MM.1S (cell line): Measurements from ENCODE around the gene MYO10.
"Not testable (repeated sequence)": the region's sequence is repeated elsewhere in the genome, so short reads cannot be mapped to it uniquely, and the experiment has no call there.

Source experiments
- DNase-seq: peaks from one replicate; pipeline ENCODE4 v3.0.0-alpha.2; 2015
- H2AFZ ChIP-seq: fragments of 300-600 bp; sonication (generic); 2 replicates; pipeline ENCODE4 v1.6.0; 2016; ENCODE audit warnings: antibody characterized with exemption, low read length
- H3F3A ChIP-seq: fragments of 300-600 bp; sonication (generic); 2 replicates; pipeline ENCODE4 v1.6.1; 2016; ENCODE audit warnings: mild to moderate bottlenecking, antibody characterized with exemption, low read length, moderate library complexity, mixed read lengths; ENCODE audit not compliant: insufficient read depth
- H3K27ac ChIP-seq: fragments of 300-600 bp; sonication (generic); 2 replicates; pipeline ENCODE4 v1.5.1; 2016; ENCODE audit warnings: mild to moderate bottlenecking, low read length
- H3K27me3 ChIP-seq: fragments of 300-600 bp; sonication (generic); replicated peaks from 2 replicates; pipeline ENCODE4 v1.6.0; 2016; ENCODE audit warnings: low read length; ENCODE audit not compliant: insufficient read depth
- H3K36me3 ChIP-seq: fragments of 300-600 bp; sonication (generic); replicated peaks from 2 replicates; pipeline ENCODE4 v1.6.1; 2016; ENCODE audit warnings: mild to moderate bottlenecking, low read length, mixed read lengths; ENCODE audit not compliant: insufficient read depth
- H3K4me1 ChIP-seq: fragments of 300-600 bp; sonication (generic); 2 replicates; pipeline ENCODE4 v1.6.1; 2016; ENCODE audit warnings: low read length, mixed read lengths
- H3K4me2 ChIP-seq: fragments of 300-600 bp; sonication (generic); 2 replicates; pipeline ENCODE4 v1.6.0; 2016; ENCODE audit warnings: low read depth, low read length
- H3K4me3 ChIP-seq: fragments of 300-600 bp; sonication (generic); 2 replicates; pipeline ENCODE4 v1.5.1; 2016; ENCODE audit warnings: low read length, mixed read lengths
- H3K79me2 ChIP-seq: fragments of 300-600 bp; sonication (generic); 2 replicates; pipeline ENCODE4 v1.6.1; 2016; ENCODE audit warnings: mixed run types, low read length, mixed read lengths
- H3K9ac ChIP-seq: fragments of 300-600 bp; sonication (generic); 2 replicates; pipeline ENCODE4 v1.6.1; 2016; ENCODE audit warnings: low read length, mixed read lengths
- H3K9me2 ChIP-seq: fragments of 300-600 bp; sonication (generic); replicated peaks from 2 replicates; pipeline ENCODE4 v1.6.1; 2016; ENCODE audit warnings: mild to moderate bottlenecking, low read length, mixed read lengths; ENCODE audit not compliant: insufficient read depth
- H3K9me3 ChIP-seq: fragments of 300-600 bp; sonication (generic); replicated peaks from 2 replicates; pipeline ENCODE4 v1.6.1; 2016; ENCODE audit warnings: mild to moderate bottlenecking, low read length, mixed read lengths; ENCODE audit not compliant: insufficient read depth
- H4K20me1 ChIP-seq: fragments of 300-600 bp; sonication (generic); 2 replicates; pipeline ENCODE4 v1.6.1; 2016; ENCODE audit warnings: mild to moderate bottlenecking, low read length, moderate library complexity, mixed read lengths; ENCODE audit not compliant: insufficient read depth
- EZH2 ChIP-seq: fragments of 300-600 bp; sonication (generic); optimal IDR thresholded peaks from 2 replicates; pipeline ENCODE3; 2017; ENCODE audit warnings: low read depth, mild to moderate bottlenecking, antibody characterized with exemption, low read length, mixed read lengths
- EZH2phosphoT487 ChIP-seq: fragments of 300-600 bp; sonication (generic); IDR thresholded peaks from 2 replicates; pipeline ENCODE4 v1.6.1; 2018; ENCODE audit warnings: antibody characterized with exemption, low read length
- TF ChIP-seq, protein P1 (sequence below): fragments of 300-600 bp; sonication (generic); IDR thresholded peaks from 2 replicates; pipeline ENCODE4 v1.5.1; 2016; ENCODE audit warnings: antibody characterized with exemption, low read length, mixed read lengths

Gene MYO10

DNA sequence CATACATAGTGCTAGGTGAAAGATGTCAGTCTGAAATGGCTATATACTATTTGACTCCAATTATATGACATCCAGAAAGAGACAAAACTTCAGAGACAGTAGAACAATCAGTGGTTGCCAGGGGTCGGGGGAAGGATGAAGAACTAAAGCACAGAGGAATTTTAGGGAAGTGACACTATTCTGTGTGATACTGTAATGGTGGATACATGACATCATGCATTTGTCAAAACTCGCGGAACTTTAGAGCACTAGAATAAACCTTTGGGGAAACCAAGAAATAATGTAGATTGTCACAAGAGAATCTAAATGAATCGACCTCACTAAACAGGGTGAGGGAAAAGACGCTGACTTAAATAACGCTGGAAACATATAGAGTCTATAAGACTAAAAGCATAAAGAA lies 212.3 kb downstream of the MYO10 start:
- no peaks in the 10 kb centered on the region for H3K79me2 ChIP-seq
- TF ChIP-seq EZH2phosphoT487 = no peak
- TF ChIP-seq EZH2 = no peak
- TF ChIP-seq, protein P1, sequence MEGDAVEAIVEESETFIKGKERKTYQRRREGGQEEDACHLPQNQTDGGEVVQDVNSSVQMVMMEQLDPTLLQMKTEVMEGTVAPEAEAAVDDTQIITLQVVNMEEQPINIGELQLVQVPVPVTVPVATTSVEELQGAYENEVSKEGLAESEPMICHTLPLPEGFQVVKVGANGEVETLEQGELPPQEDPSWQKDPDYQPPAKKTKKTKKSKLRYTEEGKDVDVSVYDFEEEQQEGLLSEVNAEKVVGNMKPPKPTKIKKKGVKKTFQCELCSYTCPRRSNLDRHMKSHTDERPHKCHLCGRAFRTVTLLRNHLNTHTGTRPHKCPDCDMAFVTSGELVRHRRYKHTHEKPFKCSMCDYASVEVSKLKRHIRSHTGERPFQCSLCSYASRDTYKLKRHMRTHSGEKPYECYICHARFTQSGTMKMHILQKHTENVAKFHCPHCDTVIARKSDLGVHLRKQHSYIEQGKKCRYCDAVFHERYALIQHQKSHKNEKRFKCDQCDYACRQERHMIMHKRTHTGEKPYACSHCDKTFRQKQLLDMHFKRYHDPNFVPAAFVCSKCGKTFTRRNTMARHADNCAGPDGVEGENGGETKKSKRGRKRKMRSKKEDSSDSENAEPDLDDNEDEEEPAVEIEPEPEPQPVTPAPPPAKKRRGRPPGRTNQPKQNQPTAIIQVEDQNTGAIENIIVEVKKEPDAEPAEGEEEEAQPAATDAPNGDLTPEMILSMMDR = no peak
- DNase-seq = no peak

DNA sequence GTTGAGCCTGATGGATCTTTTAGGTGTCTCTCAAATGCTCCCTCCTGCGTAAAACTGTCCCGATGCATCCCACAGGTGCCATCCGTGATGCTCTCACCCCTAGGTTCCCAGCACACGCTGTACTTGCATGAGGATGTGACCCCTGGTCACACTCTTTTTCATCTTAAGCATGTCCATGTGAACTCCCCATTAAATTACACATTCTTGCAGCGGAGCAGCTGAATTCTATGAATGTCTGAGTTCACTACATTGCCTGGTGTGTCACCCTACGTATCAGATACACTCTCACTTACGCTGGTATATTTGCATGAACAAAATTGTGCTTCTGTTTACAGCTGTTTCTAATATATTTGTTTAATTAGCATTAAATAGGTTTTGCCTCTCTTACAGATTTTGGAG lies 214.0 kb downstream of the MYO10 start:
- no peak for DNase-seq
- H3K4me1 ChIP-seq = no peaks in the 10 kb centered on the region
- H2AFZ ChIP-seq = no peak overlapping the region
- TF ChIP-seq EZH2phosphoT487 (no peak), EZH2 (no peak)
- TF ChIP-seq, protein P1 = no peak
- no peak overlapping the region for H3K27ac ChIP-seq
- no peak overlapping the region for H3K9ac ChIP-seq
- no peaks in the 10 kb centered on the region for H3F3A ChIP-seq
- no peaks in the 10 kb centered on the region for H4K20me1 ChIP-seq
- no peak overlapping the region for H3K4me3 ChIP-seq
- no peak overlapping the region for H3K4me2 ChIP-seq
- no peaks in the 10 kb centered on the region for H3K36me3 ChIP-seq
- no peaks in the 10 kb centered on the region for H3K27me3 ChIP-seq
- H3K9me3 ChIP-seq = no peaks in the 10 kb centered on the region
- no peaks in the 10 kb centered on the region for H3K79me2 ChIP-seq
- no peaks in the 10 kb centered on the region for H3K9me2 ChIP-seq

More for the DNA sequence above, 212.3 kb downstream of the MYO10 start:
- Histone ChIP-seq H2AFZ (no peak overlapping the region), H4K20me1 (no peaks in the 10 kb centered on the region), H3K27me3 (no peaks in the 10 kb centered on the region), H3K4me1 (no peaks in the 10 kb centered on the region), H3K4me2 (no peak overlapping the region), H3K9ac (no peak overlapping the region), H3K27ac (no peak overlapping the region), H3K36me3 (no peaks in the 10 kb centered on the region), H3K9me3 (no peaks in the 10 kb centered on the region), H3K4me3 (no peak overlapping the region), H3F3A (no peaks in the 10 kb centered on the region), H3K9me2 (no peaks in the 10 kb centered on the region)

DNA sequence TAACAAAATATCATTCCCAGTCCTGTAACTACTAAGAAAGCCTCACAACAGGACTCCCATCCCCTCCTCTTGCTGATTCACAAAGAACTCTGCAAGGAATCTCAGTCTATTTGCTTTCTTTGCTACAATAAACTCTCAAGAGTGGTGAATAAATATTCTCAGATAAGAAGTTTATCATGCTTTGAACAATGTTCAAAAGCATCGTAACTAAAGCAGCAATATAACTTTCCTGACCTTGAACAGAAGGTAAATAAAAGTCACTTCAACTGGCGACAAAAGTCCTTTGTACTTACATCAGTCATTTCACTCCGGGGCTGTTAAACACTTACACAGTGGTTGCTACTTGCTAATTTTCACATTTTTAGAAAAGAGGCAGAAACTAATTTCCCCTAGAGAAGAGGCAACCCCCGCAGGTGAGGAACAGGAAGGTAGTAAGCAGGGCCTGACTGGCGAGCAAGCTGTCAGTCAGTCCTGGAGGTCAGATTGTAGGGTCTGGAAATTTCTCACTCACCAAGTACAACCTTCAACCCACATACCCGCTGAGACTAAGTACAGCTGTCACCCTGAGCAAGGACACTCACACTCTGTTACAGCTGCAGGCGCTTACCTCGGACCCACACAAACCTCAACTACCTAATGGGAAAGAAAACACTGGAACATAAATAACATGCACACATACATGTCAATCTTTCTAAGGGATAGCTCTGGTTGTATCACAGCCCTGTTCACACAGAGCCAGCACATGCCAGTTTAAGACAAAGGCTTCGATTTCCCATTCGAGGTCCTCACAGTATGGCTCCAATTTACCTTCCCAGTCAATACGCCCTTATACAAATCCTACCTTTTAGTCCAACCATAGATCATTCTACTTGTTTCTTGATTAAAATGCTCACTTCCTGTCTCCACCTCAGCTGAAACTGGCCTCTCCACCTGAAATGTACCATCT lies 214.7 kb downstream of the MYO10 start:
- H2AFZ ChIP-seq = no peak overlapping the region
- no peaks in the 10 kb centered on the region for H3K9me2 ChIP-seq
- no peak overlapping the region for H3K4me2 ChIP-seq
- TF ChIP-seq EZH2 = no peak
- no peaks in the 10 kb centered on the region for H4K20me1 ChIP-seq
- no peaks in the 10 kb centered on the region for H3K27me3 ChIP-seq
- no peak overlapping the region for H3K9ac ChIP-seq
- H3K36me3 ChIP-seq = no peaks in the 10 kb centered on the region
- DNase-seq = no peak
- no peaks in the 10 kb centered on the region for H3K79me2 ChIP-seq
- H3K27ac ChIP-seq = no peak overlapping the region
- H3K4me1 ChIP-seq = no peaks in the 10 kb centered on the region
- no peaks in the 10 kb centered on the region for H3F3A ChIP-seq
- H3K9me3 ChIP-seq = no peaks in the 10 kb centered on the region
- H3K4me3 ChIP-seq = no peak overlapping the region

DNA sequence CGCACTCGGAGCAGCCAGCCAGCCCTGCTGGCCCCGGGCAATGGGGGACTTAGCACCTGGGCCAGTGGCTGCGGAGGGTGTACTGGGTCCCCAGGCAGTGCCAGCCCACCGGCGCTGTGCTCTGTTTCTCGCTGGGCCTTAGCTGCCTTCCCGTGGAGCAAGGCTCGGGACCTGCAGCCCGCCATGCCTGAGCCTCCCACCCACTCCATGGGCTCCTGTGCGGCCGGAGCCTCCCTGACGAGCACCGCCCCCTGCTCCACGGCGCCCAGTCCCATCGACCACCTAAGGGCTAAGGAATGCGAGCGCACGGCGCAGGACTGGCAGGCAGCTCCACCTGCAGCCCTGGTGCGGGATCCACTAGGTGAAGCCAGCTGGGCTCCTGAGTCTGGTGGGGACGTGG lies 218.1 kb downstream of the MYO10 start:
- not testable (repeated sequence) for H3F3A ChIP-seq, DNase-seq, H3K9ac ChIP-seq, H2AFZ ChIP-seq, H3K9me2 ChIP-seq, H3K4me3 ChIP-seq, H3K27me3 ChIP-seq, H3K27ac ChIP-seq, H3K9me3 ChIP-seq, H3K79me2 ChIP-seq, H4K20me1 ChIP-seq, H3K36me3 ChIP-seq, H3K4me2 ChIP-seq, H3K4me1 ChIP-seq
